ENCODE measurements around the gene FAM222B.

GRCh38 chr17:28714281-28714680 lies 128.3 kb downstream of the FAM222B start:
- TF ChIP-seq CTCF (IDR thresholded peaks at IDR 0.05) = no peak
- TF ChIP-seq POLR2AphosphoS5 (IDR thresholded peaks at IDR 0.05) = no peak
